Measurements from ENCODE around the gene SMCR8. TPM values are rescaled to one million over a fixed set of nuclear protein-coding genes. Genes with fewer than 3 reads are reported as not detected.

Gene SMCR8
- total and polyA plus RNA-seq, 2 of the 13 experiments (the other 11 are each of a cell fraction or from before 2014, with no cell fraction given), result 7.6 to 11.8 TPM

DNA sequence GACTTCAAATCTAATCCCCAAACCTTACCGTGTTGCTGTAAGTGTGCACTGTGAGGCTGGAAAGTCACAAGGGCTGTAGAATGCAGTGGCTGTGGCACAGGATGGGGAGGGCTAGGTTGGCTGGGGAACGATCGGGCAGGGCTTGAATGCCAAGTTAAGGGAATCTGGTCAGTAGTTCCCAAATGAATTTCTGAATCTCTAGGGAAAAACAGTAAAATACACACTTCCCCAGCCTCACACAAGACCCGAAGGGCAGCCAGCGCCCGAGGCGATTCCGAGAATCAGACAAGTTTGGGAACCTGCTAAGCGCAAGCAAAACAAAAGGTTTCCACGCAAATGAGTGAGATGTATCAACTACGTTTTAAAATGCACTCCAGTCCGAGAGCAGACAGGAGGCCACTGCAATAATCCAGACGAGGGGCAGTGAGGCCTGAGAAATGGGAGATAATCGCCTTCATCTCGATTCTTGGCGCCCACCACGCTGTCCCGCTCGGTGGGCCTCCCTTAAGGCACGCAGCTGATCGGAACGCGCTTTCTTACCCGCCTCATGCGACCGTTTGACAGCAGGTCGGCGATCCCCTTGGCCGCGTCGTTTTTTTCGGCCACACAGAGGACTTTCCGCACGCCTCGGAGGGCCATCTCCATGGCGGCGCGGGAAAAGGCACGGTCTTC lies 898 bp upstream of the SMCR8 start (continued):
- TF ChIP-seq, protein P1, sequence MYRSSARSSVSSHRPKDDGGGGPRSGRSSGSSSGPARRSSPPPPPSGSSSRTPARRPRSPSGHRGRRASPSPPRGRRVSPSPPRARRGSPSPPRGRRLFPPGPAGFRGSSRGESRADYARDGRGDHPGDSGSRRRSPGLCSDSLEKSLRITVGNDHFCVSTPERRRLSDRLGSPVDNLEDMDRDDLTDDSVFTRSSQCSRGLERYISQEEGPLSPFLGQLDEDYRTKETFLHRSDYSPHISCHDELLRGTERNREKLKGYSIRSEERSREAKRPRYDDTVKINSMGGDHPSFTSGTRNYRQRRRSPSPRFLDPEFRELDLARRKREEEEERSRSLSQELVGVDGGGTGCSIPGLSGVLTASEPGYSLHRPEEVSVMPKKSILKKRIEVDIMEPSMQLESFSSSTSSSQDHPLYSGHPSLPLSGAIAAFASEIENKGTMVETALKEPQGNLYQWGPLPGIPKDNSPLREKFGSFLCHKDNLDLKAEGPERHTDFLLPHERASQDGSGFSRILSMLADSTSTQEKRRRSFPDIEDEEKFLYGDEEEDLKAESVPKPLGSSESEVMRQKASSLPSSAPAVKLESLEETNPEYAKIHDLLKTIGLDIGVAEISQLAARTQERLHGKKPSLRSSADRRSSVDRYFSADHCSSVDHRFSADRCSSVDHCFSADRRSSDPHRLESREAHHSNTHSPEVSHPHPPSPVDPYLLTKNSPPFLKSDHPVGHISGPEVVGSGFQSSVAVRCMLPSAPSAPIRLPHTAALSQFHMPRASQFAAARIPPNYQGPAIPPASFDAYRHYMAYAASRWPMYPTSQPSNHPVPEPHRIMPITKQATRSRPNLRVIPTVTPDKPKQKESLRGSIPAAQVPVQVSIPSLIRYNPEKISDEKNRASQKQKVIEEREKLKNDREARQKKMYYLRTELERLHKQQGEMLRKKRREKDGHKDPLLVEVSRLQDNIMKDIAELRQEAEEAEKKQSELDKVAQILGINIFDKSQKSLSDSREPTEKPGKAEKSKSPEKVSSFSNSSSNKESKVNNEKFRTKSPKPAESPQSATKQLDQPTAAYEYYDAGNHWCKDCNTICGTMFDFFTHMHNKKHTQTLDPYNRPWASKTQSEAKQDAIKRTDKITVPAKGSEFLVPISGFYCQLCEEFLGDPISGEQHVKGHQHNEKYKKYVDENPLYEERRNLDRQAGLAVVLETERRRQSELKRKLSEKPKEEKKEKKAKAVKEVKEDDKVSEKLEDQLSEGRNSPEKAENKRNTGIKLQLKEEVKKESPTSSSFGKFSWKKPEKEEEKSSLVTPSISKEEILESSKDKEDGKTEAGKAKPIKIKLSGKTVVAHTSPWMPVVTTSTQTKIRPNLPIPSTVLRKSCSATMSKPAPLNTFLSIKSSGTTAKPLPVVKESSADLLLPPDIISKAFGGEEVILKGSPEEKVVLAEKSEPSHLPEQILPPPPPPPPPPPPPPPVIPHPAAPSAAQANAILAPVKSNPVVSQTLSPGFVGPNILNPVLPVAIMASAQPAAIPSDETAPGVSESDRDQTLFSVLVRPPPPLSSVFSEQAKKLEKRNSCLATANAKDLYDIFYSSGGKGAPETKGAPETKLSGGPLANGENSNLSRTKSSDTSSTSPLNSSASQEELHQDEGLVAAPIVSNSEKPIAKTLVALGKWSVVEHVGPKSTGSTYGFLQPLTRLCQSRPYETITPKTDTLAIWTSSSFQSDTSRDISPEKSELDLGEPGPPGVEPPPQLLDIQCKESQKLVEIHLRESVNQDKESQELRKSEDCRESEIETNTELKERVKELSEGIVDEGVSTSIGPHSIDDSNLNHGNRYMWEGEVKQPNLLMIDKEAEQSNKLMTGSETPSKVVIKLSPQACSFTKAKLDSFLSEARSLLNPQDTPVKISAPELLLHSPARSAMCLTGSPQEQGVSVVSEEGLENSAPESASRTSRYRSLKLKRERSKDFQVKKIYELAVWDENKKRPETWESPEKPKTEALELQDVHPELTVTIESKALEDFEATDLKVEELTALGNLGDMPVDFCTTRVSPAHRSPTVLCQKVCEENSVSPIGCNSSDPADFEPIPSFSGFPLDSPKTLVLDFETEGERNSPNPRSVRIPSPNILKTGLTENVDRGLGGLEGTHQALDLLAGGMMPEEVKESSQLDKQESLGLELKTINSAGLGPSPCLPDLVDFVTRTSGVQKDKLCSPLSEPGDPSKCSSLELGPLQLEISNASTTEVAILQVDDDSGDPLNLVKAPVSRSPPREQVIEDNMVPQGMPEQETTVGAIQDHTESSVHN (CRISPR knock-in tag; IDR thresholded peaks at IDR 0.05), result no peak
- 0 out of 2 replicates have a peak, but pooled peaks have one; percentile 88 for TF ChIP-seq HES4 (CRISPR knock-in tag; IDR thresholded peaks at IDR 0.05; ENCODE audit: borderline replicate concordance)
- TF ChIP-seq PTBP1 (IDR thresholded peaks at IDR 0.05; ENCODE audit: low read depth, low read length, poor library complexity, severe bottlenecking), result no peak
- 0 out of 2 replicates have a peak, but pooled peaks have one; percentile 51 for TF ChIP-seq ZNF160 (CRISPR knock-in tag; IDR thresholded peaks at IDR 0.05)
- TF ChIP-seq, protein P2, sequence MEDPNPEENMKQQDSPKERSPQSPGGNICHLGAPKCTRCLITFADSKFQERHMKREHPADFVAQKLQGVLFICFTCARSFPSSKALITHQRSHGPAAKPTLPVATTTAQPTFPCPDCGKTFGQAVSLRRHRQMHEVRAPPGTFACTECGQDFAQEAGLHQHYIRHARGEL (CRISPR knock-in tag; IDR thresholded peaks at IDR 0.05), result 0 out of 2 replicates have a peak, but pooled peaks have one; percentile 68
- TF ChIP-seq ZNF121 (CRISPR knock-in tag; IDR thresholded peaks at IDR 0.05), result 0 out of 2 replicates have a peak, but pooled peaks have one; percentile 8
- no peak; the same call in 1 of the 2 replicates for TF ChIP-seq SALL1 (CRISPR knock-in tag; IDR thresholded peaks at IDR 0.05)
- TF ChIP-seq, protein P3, sequence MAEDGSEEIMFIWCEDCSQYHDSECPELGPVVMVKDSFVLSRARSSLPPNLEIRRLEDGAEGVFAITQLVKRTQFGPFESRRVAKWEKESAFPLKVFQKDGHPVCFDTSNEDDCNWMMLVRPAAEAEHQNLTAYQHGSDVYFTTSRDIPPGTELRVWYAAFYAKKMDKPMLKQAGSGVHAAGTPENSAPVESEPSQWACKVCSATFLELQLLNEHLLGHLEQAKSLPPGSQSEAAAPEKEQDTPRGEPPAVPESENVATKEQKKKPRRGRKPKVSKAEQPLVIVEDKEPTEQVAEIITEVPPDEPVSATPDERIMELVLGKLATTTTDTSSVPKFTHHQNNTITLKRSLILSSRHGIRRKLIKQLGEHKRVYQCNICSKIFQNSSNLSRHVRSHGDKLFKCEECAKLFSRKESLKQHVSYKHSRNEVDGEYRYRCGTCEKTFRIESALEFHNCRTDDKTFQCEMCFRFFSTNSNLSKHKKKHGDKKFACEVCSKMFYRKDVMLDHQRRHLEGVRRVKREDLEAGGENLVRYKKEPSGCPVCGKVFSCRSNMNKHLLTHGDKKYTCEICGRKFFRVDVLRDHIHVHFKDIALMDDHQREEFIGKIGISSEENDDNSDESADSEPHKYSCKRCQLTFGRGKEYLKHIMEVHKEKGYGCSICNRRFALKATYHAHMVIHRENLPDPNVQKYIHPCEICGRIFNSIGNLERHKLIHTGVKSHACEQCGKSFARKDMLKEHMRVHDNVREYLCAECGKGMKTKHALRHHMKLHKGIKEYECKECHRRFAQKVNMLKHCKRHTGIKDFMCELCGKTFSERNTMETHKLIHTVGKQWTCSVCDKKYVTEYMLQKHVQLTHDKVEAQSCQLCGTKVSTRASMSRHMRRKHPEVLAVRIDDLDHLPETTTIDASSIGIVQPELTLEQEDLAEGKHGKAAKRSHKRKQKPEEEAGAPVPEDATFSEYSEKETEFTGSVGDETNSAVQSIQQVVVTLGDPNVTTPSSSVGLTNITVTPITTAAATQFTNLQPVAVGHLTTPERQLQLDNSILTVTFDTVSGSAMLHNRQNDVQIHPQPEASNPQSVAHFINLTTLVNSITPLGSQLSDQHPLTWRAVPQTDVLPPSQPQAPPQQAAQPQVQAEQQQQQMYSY (CRISPR knock-in tag; IDR thresholded peaks at IDR 0.05), result 0 out of 2 replicates have a peak, but pooled peaks have one; percentile 15
- TF ChIP-seq SRSF1 (optimal IDR thresholded peaks at IDR 0.05; ENCODE audit: low read depth, low read length), result peak; percentile 21
- peak; percentile 21 for TF ChIP-seq ZMYM4 (CRISPR knock-in tag; IDR thresholded peaks at IDR 0.05)
- TF ChIP-seq CHD2 (IDR thresholded peaks at IDR 0.05; ENCODE audit: low read depth, low read length), result no peak
